ENCODE measurements around the gene OAS1.

Gene OAS1

GRCh38 chr12:112963227-112963861 is 56.6 kb downstream of the OAS1 start:
- intact Hi-C loops (cut with DNase I): no loop called here
- DNase-seq: peak in 1 of 10 donors; percentile 86

DNA sequence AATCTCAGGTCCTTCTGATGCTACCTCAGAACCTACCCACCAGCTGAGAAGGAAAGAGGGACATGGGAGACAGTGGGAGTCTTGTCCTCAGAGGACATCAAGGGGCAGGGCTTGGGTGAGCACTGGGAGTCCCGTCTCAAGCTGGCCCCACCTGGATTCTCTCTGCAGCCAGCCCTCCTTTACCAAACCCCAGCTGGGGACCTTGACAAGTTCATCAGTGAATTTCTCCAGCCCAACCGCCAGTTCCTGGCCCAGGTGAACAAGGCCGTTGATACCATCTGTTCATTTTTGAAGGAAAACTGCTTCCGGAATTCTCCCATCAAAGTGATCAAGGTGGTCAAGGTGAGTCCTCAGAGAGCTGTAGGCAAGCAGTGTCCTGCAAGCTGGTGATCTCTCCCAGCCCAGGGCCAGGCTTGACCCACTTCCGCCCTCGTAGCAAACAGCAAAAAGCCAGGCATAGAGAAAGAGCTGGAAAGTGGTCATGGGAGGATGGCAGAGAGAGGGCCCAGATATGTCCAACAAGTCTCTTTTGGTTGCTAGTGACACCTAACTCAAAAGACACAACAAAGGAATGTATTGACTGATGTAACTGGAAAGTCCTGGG is 57.4 kb downstream of the OAS1 start:
- peak in 2 of 10 donors; percentile 65 to 80 for DNase-seq
- intact Hi-C loops (cut with DNase I): no loop called here

GRCh38 chr12:112964915-112965314 is 58.2 kb downstream of the OAS1 start:
- intact Hi-C loops (cut with DNase I): no loop called here

DNA sequence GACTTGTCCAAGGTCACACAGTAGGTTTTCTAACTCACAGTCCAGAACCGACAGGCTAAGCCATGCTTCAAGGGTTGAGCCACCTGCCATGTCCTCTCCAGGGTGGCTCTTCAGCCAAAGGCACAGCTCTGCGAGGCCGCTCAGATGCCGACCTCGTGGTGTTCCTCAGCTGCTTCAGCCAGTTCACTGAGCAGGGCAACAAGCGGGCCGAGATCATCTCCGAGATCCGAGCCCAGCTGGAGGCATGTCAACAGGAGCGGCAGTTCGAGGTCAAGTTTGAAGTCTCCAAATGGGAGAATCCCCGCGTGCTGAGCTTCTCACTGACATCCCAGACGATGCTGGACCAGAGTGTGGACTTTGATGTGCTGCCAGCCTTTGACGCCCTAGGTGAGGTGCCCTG is 58.9 kb downstream of the OAS1 start:
- DNase-seq: no peak
- intact Hi-C loops (cut with DNase I): no loop called here

More at GRCh38 chr12:112964915-112965314, 58.2 kb downstream of the OAS1 start:
- DNase-seq: no peak

DNA sequence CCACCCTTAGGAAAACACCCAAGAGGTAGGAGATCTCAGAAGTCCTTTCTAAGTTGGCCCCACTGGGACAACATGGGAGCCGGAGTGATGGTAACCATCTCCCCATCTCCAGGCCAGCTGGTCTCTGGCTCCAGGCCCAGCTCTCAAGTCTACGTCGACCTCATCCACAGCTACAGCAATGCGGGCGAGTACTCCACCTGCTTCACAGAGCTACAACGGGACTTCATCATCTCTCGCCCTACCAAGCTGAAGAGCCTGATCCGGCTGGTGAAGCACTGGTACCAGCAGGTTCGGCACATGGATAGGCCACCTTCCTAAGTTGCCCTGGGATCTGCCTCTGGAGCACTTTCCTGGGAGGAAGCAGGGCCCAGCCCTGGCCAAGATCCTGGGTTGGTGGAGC is 60.5 kb downstream of the OAS1 start:
- no peak for DNase-seq
- intact Hi-C loops (cut with DNase I): no loop called here

DNA sequence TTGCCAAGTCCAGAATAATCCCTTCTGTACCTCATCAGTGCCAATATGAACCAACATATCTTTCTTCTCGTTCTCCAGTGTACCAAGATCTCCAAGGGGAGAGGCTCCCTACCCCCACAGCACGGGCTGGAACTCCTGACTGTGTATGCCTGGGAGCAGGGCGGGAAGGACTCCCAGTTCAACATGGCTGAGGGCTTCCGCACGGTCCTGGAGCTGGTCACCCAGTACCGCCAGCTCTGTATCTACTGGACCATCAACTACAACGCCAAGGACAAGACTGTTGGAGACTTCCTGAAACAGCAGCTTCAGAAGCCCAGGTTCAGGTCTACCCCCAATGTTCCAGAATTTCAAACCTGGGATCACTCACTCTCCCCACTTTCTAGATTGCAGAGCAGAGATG is 61.1 kb downstream of the OAS1 start:
- intact Hi-C loops (cut with DNase I): no loop called here
- peak in 1 of 10 donors; percentile 69 for DNase-seq
